Progenitor cell of endocrine pancreas (in vitro differentiated cells): ENCODE results near the gene CBFA2T3. TPM values are rescaled to one million over a fixed set of nuclear protein-coding genes. Genes with fewer than 3 reads are reported as not detected.
A peak's percentile ranks its signal among the peaks of the same experiment; 100 is the strongest.

Experiments used
- DNase-seq: peaks from one replicate; pipeline ENCODE4 v3.0.0; 2021; ENCODE audit warnings: low spot score; ENCODE audit not compliant: unreplicated experiment
- H3K27ac Mint-ChIP-seq: 2 replicates; pipeline ENCODE4 v1.8.0; 2021; ENCODE audit warnings: mild to moderate bottlenecking, moderate library complexity, mixed read lengths
- H3K27me3 Mint-ChIP-seq: 2 replicates; pipeline ENCODE4 v1.8.0; 2021; ENCODE audit warnings: mixed read lengths
- H3K36me3 Mint-ChIP-seq: 2 replicates; pipeline ENCODE4 v1.8.0; 2022; ENCODE audit warnings: mixed read lengths; ENCODE audit not compliant: insufficient read depth
- H3K4me1 Mint-ChIP-seq: 2 replicates; pipeline ENCODE4 v1.8.0; 2021; ENCODE audit warnings: low read depth, mixed read lengths
- H3K4me3 Mint-ChIP-seq: 2 replicates; pipeline ENCODE4 v1.8.0; 2021; ENCODE audit warnings: low read depth, mild to moderate bottlenecking, moderate library complexity, mixed read lengths
- H3K9me3 Mint-ChIP-seq: 2 replicates; pipeline ENCODE4 v1.8.0; 2021; ENCODE audit warnings: low read depth, mixed read lengths
- total RNA-seq: library from RNA; stranded (reverse); gene quantifications from 2 replicates; pipeline ENCODE4 v1.2.1, GENCODE V29; 2021
- TF ChIP-seq, protein P1 (sequence below): fragments of 200-600 bp; sonication (generic); IDR thresholded peaks from one replicate; pipeline ENCODE4 v1.5.0; 2021; ENCODE audit warnings: antibody characterized with exemption, mild to moderate bottlenecking; ENCODE audit not compliant: unreplicated experiment

The CBFA2T3 gene
- total RNA-seq, 1 donor from 2014 or later: 12.9 TPM

DNA sequence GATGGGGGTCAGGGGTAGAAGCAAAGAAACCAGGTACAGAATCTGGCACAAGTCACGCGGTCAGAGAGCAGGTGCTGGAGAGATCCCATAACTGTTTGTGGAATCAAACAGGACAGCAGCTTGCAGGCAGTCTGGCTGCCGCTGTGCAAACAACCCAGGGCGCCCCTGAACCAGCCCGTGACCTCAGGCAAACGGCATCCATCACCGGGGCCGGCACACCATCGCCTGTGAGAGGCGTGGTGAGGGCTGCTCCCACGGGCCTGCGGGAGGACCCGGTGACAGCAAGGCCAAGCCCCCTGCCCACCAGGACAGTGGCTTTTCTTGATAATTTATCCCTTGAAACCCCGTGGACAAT lies 47.9 kb downstream of the CBFA2T3 start:
- H3K36me3 Mint-ChIP-seq: no peaks in the 10 kb centered on the region
- peak; percentile 31 for DNase-seq
- H3K4me1 Mint-ChIP-seq: peaks cover 15% of the 10 kb centered on the region
- TF ChIP-seq, protein P1, sequence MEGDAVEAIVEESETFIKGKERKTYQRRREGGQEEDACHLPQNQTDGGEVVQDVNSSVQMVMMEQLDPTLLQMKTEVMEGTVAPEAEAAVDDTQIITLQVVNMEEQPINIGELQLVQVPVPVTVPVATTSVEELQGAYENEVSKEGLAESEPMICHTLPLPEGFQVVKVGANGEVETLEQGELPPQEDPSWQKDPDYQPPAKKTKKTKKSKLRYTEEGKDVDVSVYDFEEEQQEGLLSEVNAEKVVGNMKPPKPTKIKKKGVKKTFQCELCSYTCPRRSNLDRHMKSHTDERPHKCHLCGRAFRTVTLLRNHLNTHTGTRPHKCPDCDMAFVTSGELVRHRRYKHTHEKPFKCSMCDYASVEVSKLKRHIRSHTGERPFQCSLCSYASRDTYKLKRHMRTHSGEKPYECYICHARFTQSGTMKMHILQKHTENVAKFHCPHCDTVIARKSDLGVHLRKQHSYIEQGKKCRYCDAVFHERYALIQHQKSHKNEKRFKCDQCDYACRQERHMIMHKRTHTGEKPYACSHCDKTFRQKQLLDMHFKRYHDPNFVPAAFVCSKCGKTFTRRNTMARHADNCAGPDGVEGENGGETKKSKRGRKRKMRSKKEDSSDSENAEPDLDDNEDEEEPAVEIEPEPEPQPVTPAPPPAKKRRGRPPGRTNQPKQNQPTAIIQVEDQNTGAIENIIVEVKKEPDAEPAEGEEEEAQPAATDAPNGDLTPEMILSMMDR: no peak
- H3K9me3 Mint-ChIP-seq: no peaks in the 10 kb centered on the region
- peak overlapping the region; percentile 90 for H3K27ac Mint-ChIP-seq
- no peaks in the 10 kb centered on the region for H3K27me3 Mint-ChIP-seq
- H3K4me3 Mint-ChIP-seq: no peak overlapping the region

DNA sequence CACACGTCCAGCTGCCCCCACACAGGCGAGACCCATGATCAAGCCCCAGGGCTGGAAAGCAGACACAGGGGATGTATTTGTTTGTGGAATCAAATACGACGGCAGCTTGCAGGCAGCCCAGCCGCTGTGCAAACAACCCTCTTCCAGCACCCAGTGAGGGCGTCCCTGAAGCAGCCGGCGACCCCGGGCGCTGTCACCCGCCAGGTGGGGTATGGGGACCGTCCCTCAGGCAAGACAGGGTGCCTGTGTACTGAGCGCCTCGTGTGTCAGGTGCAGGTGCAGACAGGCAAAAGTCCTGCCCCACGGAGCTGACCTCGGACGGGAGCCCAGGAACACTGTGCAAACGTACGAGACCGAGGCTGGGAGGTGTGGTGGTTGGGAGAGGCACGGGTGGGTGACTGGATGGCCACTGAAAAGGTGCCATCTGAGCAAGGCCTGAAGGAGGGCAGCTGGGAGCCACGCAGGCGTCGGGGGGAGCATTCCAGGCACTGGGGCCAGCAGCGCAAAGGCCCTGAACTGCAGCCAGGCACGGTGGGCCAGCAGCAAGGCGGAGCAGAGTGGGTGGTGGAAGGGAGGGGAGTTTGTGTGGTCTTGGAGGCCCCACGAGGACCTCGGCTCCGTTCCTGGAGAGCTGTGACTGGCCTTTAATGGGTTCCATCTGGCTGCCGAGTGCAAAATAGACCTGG lies 48.5 kb downstream of the CBFA2T3 start:
- TF ChIP-seq, protein P1: no peak
- Mint-ChIP-seq H3K27me3 (no peaks in the 10 kb centered on the region), H3K36me3 (no peaks in the 10 kb centered on the region)

DNA sequence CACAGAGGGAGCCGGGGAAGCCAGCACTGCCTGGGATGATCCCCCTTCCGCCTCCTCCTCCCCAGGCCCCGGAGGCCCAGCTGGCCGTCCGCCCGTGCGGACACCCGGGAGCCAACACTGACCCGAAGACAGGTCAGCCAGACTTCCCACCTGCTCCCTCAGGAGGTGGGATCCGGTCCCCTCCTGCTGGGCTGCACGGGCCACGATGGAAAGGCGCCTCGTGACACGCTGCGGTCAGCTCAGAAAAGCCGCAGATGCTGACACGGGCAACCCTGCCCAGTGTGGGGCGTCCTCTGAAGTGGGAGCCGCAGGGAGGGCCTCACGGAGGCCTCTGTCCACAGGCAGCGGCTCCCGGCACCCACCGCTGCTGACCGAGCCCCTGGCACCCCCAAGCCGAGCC lies 49.3 kb downstream of the CBFA2T3 start:
- H3K27me3 Mint-ChIP-seq: no peaks in the 10 kb centered on the region
- H3K4me1 Mint-ChIP-seq: peaks cover 15% of the 10 kb centered on the region
- H3K36me3 Mint-ChIP-seq: no peaks in the 10 kb centered on the region
- no peaks in the 10 kb centered on the region for H3K9me3 Mint-ChIP-seq
- H3K27ac Mint-ChIP-seq: no peak overlapping the region
- TF ChIP-seq, protein P1: no peak
- DNase-seq: no peak
- H3K4me3 Mint-ChIP-seq: no peak overlapping the region

More for the DNA sequence above, 48.5 kb downstream of the CBFA2T3 start:
- Mint-ChIP-seq H3K4me3 (no peak overlapping the region), H3K9me3 (no peaks in the 10 kb centered on the region), H3K27ac (peak overlapping the region; percentile 91), H3K4me1 (peaks cover 15% of the 10 kb centered on the region)
- DNase-seq: no peak

DNA sequence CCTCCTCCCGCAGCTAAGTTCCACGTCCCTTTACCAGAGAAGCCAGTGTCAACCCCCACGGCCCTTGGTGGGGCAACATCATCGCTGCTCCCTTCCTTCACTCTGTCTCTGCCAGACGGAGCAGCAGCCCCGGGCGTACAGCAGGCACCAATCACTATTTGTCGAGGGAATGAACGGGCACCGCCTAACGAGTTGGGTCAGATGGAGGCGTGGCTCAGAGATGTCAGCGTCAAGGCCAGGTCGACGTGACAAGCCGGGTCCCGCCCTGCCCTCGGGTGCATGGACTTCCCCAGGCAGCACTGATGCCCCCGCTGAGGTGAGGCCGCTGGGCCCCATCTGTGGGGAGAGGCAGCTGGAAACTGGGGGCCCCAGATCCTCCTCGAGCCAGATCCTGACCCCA lies 50.0 kb downstream of the CBFA2T3 start:
- TF ChIP-seq, protein P1: no peak
- Mint-ChIP-seq H3K4me3 (no peak overlapping the region), H3K27ac (no peak overlapping the region), H3K4me1 (peaks cover 15% of the 10 kb centered on the region), H3K27me3 (no peaks in the 10 kb centered on the region), H3K9me3 (no peaks in the 10 kb centered on the region), H3K36me3 (no peaks in the 10 kb centered on the region)
- no peak for DNase-seq

DNA sequence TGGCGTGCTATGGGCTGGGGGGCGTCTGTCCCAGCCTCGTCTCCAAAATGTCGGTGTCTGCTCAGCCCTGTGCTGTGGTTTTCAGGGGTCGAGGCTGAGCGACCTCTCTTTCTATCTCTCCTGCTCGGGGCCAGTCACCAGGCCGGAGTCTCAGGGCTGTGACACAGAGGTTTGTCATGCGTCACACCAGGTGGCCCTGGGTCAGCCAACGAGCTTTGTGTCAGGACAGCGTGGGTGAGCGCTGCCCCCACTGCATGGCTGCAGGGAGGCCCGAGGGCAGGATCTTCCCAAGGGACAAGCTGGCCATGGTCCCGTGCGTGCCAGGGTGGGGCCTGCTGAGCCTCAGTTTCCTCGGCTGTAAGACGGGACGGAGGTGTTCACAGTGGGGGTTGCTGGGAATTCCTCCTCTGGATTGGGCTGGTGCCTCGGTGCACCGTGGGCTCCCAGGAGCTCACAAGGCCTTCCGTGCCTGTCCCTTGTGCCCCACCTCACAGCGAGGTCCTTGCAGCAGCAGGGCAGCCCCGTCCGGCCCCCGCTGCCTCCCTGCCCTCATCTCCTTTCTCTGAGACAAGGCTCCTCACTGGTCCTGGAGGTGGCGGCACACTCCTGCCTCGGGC lies 50.5 kb downstream of the CBFA2T3 start:
- Mint-ChIP-seq H3K4me1 (peaks cover 15% of the 10 kb centered on the region), H3K4me3 (no peak overlapping the region), H3K27ac (no peak overlapping the region), H3K36me3 (no peaks in the 10 kb centered on the region), H3K9me3 (no peaks in the 10 kb centered on the region), H3K27me3 (no peaks in the 10 kb centered on the region)
- TF ChIP-seq, protein P1: no peak
- no peak for DNase-seq
